NCI-H2171 (cell line): ENCODE data around the gene SLC8A1.

Experiments
- DNase-seq: peaks from one replicate; lab custom pipeline; 2025; lab: John Stamatoyannopoulos, UW

The SLC8A1 gene

DNA sequence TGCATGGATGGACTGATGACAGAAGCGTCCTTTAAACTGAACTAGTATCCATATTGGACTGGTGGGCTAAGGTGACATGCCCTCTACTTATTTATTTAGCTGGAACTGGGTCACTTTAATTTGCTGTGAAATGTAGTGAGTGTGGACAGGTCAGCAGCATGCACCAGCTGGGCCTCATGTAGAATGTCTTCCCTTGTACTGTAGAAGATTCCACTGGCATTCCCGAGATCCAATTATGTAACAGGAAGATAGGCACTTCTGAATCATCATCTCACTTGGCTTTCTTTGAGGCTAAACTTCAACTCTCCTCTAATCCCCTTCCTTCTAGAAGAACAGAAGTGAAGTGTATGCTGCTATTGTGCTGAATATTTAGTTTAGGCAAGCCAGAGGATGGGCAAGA is 296.2 kb downstream of the SLC8A1 start:
- DNase-seq: no peak

- DNase-seq: no peak
Measured at GRCh38 chr2:40150266-40150665, 301.6 kb downstream of the SLC8A1 start.

GRCh38 chr2:40148334-40148733 is 303.6 kb downstream of the SLC8A1 start:
- no peak for DNase-seq

DNA sequence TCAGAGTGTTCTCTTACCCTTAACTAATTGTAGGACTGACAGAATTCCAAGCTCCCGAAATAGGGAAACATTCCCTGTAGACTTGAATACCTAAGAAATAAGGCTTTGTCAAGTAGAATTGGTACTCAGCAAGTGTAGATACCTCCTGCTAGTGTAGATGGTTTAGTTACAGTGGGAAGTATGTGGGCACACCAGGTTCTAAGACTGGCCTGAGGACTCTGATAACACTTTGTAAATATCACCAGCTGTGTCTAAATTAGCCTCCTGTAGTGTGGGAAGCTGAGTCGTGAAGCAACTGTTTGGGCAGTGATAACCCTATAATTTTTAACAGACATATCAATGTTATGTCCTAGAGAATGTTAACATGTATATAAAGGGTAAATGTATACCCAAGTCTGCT is 304.5 kb downstream of the SLC8A1 start:
- no peak for DNase-seq

- no peak for DNase-seq
Measured at GRCh38 chr2:40144022-40144421, 307.9 kb downstream of the SLC8A1 start.

DNA sequence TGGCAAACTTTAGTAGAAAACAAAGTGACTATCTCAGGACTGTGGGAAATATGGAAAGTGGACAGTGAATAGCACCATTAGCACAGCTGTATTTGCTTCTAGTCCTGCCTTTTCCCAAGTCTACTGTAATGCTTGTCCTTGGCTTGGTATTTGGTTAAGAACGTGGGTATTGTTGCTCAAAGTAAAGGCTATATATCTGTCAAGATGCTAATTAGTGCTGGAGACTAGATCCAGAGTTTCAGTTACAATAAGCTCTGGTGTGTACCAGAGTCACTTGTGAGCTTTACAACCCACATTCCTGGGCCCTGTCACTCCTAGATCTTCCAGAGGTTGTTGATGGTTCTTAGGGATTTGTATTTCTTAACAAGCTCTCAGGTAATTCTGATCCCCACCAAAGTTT is 313.6 kb downstream of the SLC8A1 start:
- DNase-seq: no peak

GRCh38 chr2:40131081-40131704 is 320.7 kb downstream of the SLC8A1 start:
- DNase-seq: no peak

GRCh38 chr2:40130251-40130994 is 321.5 kb downstream of the SLC8A1 start:
- DNase-seq: no peak

DNA sequence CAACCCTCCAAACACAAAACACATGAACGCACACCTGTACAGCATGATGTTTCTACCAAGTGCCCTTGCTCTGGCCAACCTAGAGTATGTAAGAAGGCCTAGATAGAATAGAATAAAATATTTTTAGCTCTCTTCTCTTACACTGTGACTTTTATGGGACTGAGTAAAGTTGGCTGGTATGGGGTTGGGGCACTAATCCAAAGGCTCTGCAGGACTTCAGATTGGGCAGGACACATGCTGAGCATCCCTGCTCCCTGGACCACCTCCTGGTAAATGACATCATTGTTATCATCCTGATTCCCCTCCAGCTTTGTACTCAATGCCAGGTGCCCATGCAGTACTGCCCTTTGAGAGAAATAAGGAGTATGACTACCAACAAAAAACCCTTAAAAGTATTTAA is 322.2 kb downstream of the SLC8A1 start:
- no peak for DNase-seq

DNA sequence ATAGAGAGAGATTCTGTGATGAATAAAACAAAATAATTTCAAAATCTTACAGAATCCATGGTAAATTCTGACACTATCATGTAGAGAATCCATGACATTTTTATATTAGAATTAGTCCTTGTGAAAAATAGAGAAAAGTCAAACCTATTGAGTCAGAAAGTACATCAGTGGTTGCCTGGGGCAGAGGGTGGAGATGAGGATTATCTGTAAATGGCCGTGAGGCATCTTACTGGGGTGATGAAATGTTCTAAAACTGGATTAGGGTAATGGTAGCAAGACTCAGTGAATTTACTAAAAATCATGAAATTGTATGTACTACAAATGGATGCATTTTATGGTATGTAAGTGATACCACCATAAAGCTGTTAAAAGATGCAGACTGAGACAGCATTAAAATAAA is 323.1 kb downstream of the SLC8A1 start:
- no peak for DNase-seq

- DNase-seq: no peak
Measured at GRCh38 chr2:40127890-40128557, 323.9 kb downstream of the SLC8A1 start.

DNA sequence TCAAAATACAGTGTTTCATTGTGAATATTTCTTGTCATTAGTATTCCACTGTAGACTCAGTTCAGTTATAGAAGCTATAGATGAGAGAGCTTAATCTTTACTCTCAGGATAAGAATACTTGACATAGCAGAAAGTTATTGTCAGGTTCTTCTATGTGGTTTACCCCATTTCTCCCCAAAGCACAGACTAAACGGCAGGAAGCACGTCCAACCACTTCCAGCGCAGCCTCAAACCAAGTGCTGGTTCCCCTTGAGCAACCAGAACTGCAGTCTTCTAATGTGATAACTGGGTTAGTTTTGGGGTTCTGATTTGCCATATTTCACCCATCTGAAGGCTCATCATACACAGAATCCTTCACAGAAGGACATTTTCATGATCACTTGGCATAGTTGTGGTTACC is 324.7 kb downstream of the SLC8A1 start:
- no peak for DNase-seq

GRCh38 chr2:40126006-40126405 is 325.9 kb downstream of the SLC8A1 start:
- no peak for DNase-seq

DNA sequence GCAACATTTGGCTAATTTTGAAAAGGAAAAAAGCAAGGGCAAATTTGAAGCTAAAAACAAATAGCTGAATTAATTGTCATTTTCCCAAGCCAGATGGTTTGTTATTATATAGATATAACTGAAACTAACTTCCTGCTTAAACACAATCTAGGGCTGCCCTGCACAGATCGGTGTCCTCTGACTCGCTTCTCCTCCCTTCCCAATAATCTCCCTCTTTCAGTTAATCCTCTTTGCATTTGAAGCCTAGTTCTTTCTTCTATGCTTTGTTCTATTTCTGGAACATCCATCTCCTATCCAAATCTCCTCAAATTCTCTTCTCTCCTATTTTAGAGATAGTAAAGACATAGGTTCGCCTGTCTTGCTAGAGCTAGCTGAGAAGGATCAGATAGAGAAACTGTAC is 328.1 kb downstream of the SLC8A1 start:
- no peak for DNase-seq

DNA sequence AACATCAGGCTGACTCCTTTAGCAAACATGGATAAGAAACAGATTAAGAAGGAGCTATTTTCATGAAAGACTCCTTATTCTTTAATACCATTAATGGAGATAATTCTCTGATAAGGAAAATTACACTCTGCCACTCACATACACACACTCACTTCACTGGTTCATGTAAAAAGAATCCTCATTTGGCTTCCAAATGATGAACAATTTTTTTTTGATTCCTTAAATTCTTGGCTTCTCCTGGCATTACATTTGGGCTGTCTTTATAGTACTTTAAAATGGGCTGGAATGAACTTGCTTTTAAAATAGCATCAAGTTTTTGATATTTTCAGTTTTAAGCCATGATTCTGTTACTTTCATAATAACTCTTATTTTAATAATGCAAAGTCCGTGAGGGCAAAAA is 328.6 kb downstream of the SLC8A1 start:
- no peak for DNase-seq

GRCh38 chr2:40120957-40121356 is 330.9 kb downstream of the SLC8A1 start:
- DNase-seq: no peak

- peak; percentile 17 for DNase-seq
Measured at GRCh38 chr2:40120026-40120425, 331.9 kb downstream of the SLC8A1 start.

DNA sequence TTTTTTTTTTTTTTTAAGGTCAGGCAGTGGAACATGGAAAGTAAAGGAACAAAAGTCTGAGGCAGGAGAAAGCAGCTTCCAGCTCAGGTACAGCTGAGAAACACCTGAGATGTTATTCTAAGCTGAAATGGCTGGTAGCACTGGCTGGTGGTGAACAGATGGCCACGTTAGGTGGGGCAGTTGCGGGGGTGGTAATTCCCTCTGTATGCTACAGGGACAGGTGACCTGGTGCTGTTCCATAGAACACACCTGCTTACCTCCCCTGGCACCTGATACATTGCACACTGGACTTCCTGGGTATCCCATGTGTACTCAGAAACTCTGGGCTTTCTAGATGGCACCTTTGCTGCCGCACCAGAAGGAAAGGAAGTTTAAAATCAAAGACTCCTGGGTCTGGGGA is 333.3 kb downstream of the SLC8A1 start:
- DNase-seq: peak; percentile 34

DNA sequence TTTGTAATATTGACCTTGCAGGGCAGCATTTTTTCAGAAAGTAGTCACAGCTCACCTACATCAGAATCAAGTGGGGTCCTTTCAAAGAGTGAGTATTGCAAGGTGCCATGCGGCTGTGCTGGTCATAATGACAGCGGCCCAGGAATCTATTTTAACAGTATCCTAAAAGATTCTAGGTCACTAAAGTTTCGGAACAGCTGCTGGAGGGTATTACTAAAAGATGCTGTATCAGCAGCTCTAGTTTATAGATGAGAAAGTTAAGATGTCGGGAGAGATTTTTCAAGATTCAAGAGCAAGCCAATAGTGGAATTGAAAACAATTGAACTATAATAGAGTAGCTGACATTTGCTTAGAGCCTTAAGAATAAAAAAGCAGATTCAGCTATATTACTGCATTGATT is 336.0 kb downstream of the SLC8A1 start:
- DNase-seq: no peak

- DNase-seq: no peak
Measured at GRCh38 chr2:40115348-40115747, 336.5 kb downstream of the SLC8A1 start.

- no peak for DNase-seq
Measured at GRCh38 chr2:40113997-40114396, 337.9 kb downstream of the SLC8A1 start.

DNA sequence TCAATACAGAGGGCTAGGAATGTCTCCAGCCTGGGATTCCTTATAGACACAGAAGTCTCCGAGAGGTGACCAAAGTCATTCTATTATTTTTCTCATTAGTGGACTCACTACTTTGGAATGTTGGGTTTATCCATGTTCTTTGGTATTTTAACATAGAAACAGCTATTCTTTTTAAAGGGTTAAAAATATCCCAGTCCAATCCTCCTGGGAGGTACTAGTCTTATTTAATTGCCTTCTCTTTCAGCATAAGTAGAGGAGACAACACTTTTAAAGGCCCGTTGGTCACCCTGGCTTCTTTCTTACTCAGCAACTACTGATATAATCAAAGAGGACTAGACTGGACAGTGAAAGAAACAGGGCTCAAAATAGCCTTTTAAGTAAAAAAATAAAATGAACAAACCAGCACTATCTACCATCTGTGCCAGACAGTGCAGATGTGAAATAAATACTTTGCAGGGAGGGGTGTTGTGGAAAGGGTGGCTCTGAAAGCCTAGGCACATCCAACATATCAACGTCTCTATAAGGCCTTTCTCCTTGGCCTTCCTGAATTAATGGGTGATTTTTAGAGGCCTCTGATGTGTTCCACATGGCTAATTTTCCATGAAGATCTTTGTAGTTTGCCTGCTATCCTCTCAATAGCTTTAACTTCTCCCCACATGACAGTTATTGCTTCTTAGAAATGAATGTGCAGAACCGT is 338.5 kb downstream of the SLC8A1 start:
- DNase-seq: no peak

DNA sequence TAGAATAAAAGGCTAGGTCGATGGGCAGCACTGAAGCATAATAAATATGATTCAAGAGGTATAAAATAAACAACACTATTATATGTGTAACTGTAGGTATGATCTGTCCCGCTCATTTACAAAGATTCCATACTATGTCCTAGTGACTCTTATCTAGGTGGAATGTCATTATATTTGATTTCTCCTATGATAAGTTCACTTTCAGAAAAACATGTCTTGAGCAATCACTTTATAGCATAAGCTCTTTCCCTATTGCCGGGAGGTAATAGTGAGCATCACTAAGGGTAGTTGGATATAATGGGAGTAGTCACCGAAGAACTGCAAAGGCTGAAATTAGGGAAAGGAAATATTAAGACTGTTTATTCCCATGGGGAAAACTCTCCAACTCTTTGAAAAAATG is 342.5 kb downstream of the SLC8A1 start:
- DNase-seq: no peak
